H9 (cell line): ENCODE data around the gene CRISPLD2. TPM values are rescaled to one million over a fixed set of nuclear protein-coding genes. Genes with fewer than 3 reads are reported as not detected.

Experiments used
- DNase-seq: peaks from one replicate; pipeline ENCODE4 v3.0.0-alpha.2; 2017
- H2AFZ ChIP-seq: one replicate; pipeline ENCODE4 v1.6.1; 2013; ENCODE audit warnings: mild to moderate bottlenecking, low read length, control low read depth, moderate library complexity
- H2AK5ac ChIP-seq: 2 replicates; pipeline ENCODE4 v1.6.1; 2013; ENCODE audit warnings: low read length, control low read depth, mixed read lengths; ENCODE audit not compliant: insufficient read length
- H2BK120ac ChIP-seq: one replicate; pipeline ENCODE4 v1.6.1; 2013; ENCODE audit warnings: low read depth, mild to moderate bottlenecking, low read length, control low read depth, inconsistent platforms; ENCODE audit not compliant: poor library complexity, severe bottlenecking
- H2BK12ac ChIP-seq: 2 replicates; pipeline ENCODE4 v1.6.1; 2013; ENCODE audit warnings: low read length, control low read depth, mixed read lengths, low read depth; ENCODE audit not compliant: insufficient read length
- H2BK15ac ChIP-seq: 2 replicates; pipeline ENCODE4 v1.6.1; 2013; ENCODE audit warnings: low read depth, low read length, control low read depth
- H2BK20ac ChIP-seq: one replicate; pipeline ENCODE4 v1.6.1; 2013; ENCODE audit warnings: low read depth, mild to moderate bottlenecking, low read length, control low read depth, inconsistent platforms; ENCODE audit not compliant: poor library complexity, severe bottlenecking
- H2BK5ac ChIP-seq: 2 replicates; pipeline ENCODE4 v1.6.1; 2013; ENCODE audit warnings: low read length, control low read depth, mixed read lengths; ENCODE audit not compliant: insufficient read length
- H3K14ac ChIP-seq: 2 replicates; pipeline ENCODE4 v1.6.1; 2013; ENCODE audit warnings: low read length, control low read depth; ENCODE audit not compliant: insufficient read depth
- H3K18ac ChIP-seq: 2 replicates; pipeline ENCODE4 v1.6.1; 2013; ENCODE audit warnings: low read depth, mild to moderate bottlenecking, mixed read lengths, low read length, control low read depth; ENCODE audit not compliant: insufficient read length
- H3K23ac ChIP-seq: 2 replicates; pipeline ENCODE4 v1.6.1; 2013; ENCODE audit warnings: low read length, control low read depth, mixed read lengths, low read depth; ENCODE audit not compliant: insufficient read length
- H3K23me2 ChIP-seq: 2 replicates; pipeline ENCODE4 v1.6.1; 2013; ENCODE audit warnings: low read depth, mild to moderate bottlenecking, mixed read lengths, low read length, control low read depth; ENCODE audit not compliant: insufficient read length, poor library complexity, severe bottlenecking
- H3K27ac ChIP-seq: 2 replicates; pipeline ENCODE4 v1.5.1; 2013; ENCODE audit warnings: low read length, control low read depth, mixed read lengths, low read depth; ENCODE audit not compliant: insufficient read length
- H3K27me3 ChIP-seq: 2 replicates; pipeline ENCODE4 v1.6.1; 2013; ENCODE audit warnings: low read length, control low read depth, inconsistent platforms; ENCODE audit not compliant: insufficient read depth
- H3K4ac ChIP-seq: 2 replicates; pipeline ENCODE4 v1.6.1; 2013; ENCODE audit warnings: low read depth, mild to moderate bottlenecking, control low read depth, inconsistent platforms, low read length, moderate library complexity
- H3K4me1 ChIP-seq: 2 replicates; pipeline ENCODE4 v1.6.1; 2013; ENCODE audit warnings: low read length, control low read depth, inconsistent platforms; ENCODE audit not compliant: insufficient read depth
- H3K4me2 ChIP-seq: 2 replicates; pipeline ENCODE4 v1.6.1; 2013; ENCODE audit warnings: low read length, control low read depth, mixed read lengths; ENCODE audit not compliant: insufficient read length, insufficient read depth
- H3K56ac ChIP-seq: 2 replicates; pipeline ENCODE4 v1.6.1; 2013; ENCODE audit warnings: low read depth, mild to moderate bottlenecking, mixed read lengths, low read length, control low read depth; ENCODE audit not compliant: insufficient read length
- H3K79me1 ChIP-seq: 2 replicates; pipeline ENCODE4 v1.6.1; 2013; ENCODE audit warnings: low read depth, mild to moderate bottlenecking, moderate library complexity, low read length, control low read depth, inconsistent platforms; ENCODE audit not compliant: insufficient read depth, poor library complexity, severe bottlenecking
- H3K79me2 ChIP-seq: 2 replicates; pipeline ENCODE4 v1.6.1; 2013; ENCODE audit warnings: low read length, control low read depth, inconsistent platforms; ENCODE audit not compliant: insufficient read depth
- H3K9ac ChIP-seq: 2 replicates; pipeline ENCODE4 v1.6.1; 2013; ENCODE audit warnings: low read length, control low read depth, mixed read lengths; ENCODE audit not compliant: insufficient read length; ENCODE audit errors: extremely low read depth
- H3K9me3 ChIP-seq: one replicate; pipeline ENCODE4 v1.6.1; 2013; ENCODE audit warnings: low read depth, low read length, inconsistent platforms; ENCODE audit not compliant: control insufficient read depth
- H3T11ph ChIP-seq: one replicate; pipeline ENCODE4 v1.6.1; 2013; ENCODE audit warnings: mild to moderate bottlenecking, low read length, control low read depth, inconsistent platforms
- H4K20me1 ChIP-seq: one replicate; pipeline ENCODE4 v1.6.1; 2013; ENCODE audit not compliant: control insufficient read depth, insufficient read length, insufficient read depth
- H4K5ac ChIP-seq: 2 replicates; pipeline ENCODE4 v1.6.1; 2013; ENCODE audit warnings: low read depth, mild to moderate bottlenecking, mixed read lengths, low read length, control low read depth; ENCODE audit not compliant: insufficient read length
- H4K8ac ChIP-seq: replicated peaks from 2 replicates; pipeline ENCODE4 v1.6.1; 2013; ENCODE audit warnings: low read length, control low read depth, mixed read lengths, low read depth; ENCODE audit not compliant: insufficient read length
- H4K91ac ChIP-seq: 2 replicates; pipeline ENCODE4 v1.6.1; 2013; ENCODE audit warnings: low read depth, mild to moderate bottlenecking, moderate library complexity, mixed read lengths, low read length, control low read depth; ENCODE audit not compliant: insufficient read length
- H3K27ac Mint-ChIP-seq, 3 experiments: 2 replicates in 2 of 3; 3 replicates in 1 of 3; pipeline ENCODE4 v1.8.0; 2020 to 2021; ENCODE audit warnings: mixed read lengths in 3 of 3, mild to moderate bottlenecking in 1 of 3, moderate library complexity in 1 of 3
- H3K27me3 Mint-ChIP-seq: 2 replicates; pipeline ENCODE4 v1.8.0; 2021; ENCODE audit warnings: low read depth, mild to moderate bottlenecking, moderate library complexity, mixed read lengths
- H3K36me3 Mint-ChIP-seq, 3 experiments: 2 replicates in 2 of 3; 3 replicates in 1 of 3; pipeline ENCODE4 v1.8.0; 2020 to 2021; ENCODE audit warnings: low read depth in 3 of 3, mixed read lengths in 3 of 3; ENCODE audit not compliant: insufficient read depth in 1 of 3
- H3K4me1 Mint-ChIP-seq, 2 experiments: 2 replicates each; pipeline ENCODE4 v1.8.0; 2020; ENCODE audit warnings: mixed read lengths in 2 of 2
- H3K4me3 Mint-ChIP-seq, 2 experiments: 2 replicates in 1 of 2; 3 replicates in 1 of 2; pipeline ENCODE4 v1.8.0; 2020 to 2021; ENCODE audit warnings: mild to moderate bottlenecking in 2 of 2, mixed read lengths in 2 of 2, moderate library complexity in 1 of 2
- H3K9me3 Mint-ChIP-seq, 2 experiments: 2 replicates in 1 of 2; 3 replicates in 1 of 2; pipeline ENCODE4 v1.8.0; 2020; ENCODE audit warnings: mild to moderate bottlenecking in 2 of 2, mixed read lengths in 2 of 2, moderate library complexity in 1 of 2
- CTCF ChIP-seq: fragments of 200-600 bp; sonication (generic); conservative IDR thresholded peaks from 3 replicates; pipeline ENCODE4 v1.8.0; 2021; ENCODE audit warnings: antibody characterized with exemption, mild to moderate bottlenecking
- WGBS: extraction: QIAGEN DNeasy Blood & Tissue Kit; methylation state at CpG from one replicate; pipeline ENCODE4 v1.1.7; 2013; ENCODE audit warnings: missing lambda C conversion rate, low lambda C conversion rate, mixed read lengths; ENCODE audit not compliant: insufficient read length; ENCODE audit errors: extremely low coverage; 5-methylcytosine and 5-hydroxymethylcytosine counted together
- total RNA-seq: library from RNA; stranded (reverse); gene quantifications from 2 replicates; pipeline ENCODE4 v1.2.1, GENCODE V29; 2021

CRISPLD2 gene
- total RNA-seq, 1 experiment from 2014 or later: 2.3 TPM

GRCh38 chr16:84808826-84809225, 11.0 kb upstream of the CRISPLD2 start:
- H2AFZ ChIP-seq: no peak overlapping the region
- no peak overlapping the region for H3K18ac ChIP-seq
- no peak overlapping the region for H2BK15ac ChIP-seq
- Mint-ChIP-seq H3K27ac (no peak overlapping the region), H3K4me1 (no peaks in the 10 kb centered on the region; a peak in 1 of 4 replicates), H3K9me3 (peaks cover 3 to 6% of the 10 kb centered on the region in 2 experiments; a peak in 3 of 5 replicates), H3K27me3 (peaks cover 39% of the 10 kb centered on the region), H3K36me3 (peaks cover 0 to 3% (median 0%) of the 10 kb centered on the region in 3 experiments; a peak in 1 of 7 replicates), H3K4me3 (no peak overlapping the region; a peak in 1 of 5 replicates)
- H3T11ph ChIP-seq: no peak overlapping the region
- WGBS: no CpG with 5 or more reads among the region's 8 CpGs
- no peak overlapping the region for H3K9ac ChIP-seq
- no peak overlapping the region for H2BK20ac ChIP-seq
- no peak overlapping the region for H4K5ac ChIP-seq
- H3K4ac ChIP-seq: no peak overlapping the region
- no peak overlapping the region for H2AK5ac ChIP-seq
- no peak for TF ChIP-seq CTCF
- H3K79me2 ChIP-seq: no peaks in the 10 kb centered on the region
- H4K91ac ChIP-seq: no peak overlapping the region
- H3K4me1 ChIP-seq: no peaks in the 10 kb centered on the region
- H3K23me2 ChIP-seq: no peaks in the 10 kb centered on the region
- no peaks in the 10 kb centered on the region for H3K79me1 ChIP-seq
- no peaks in the 10 kb centered on the region for H4K20me1 ChIP-seq
- no peaks in the 10 kb centered on the region for H3K9me3 ChIP-seq
- H3K56ac ChIP-seq: no peak overlapping the region
- no peak overlapping the region for H3K4me2 ChIP-seq
- no peak overlapping the region for H4K8ac ChIP-seq
- H2BK120ac ChIP-seq: no peak overlapping the region
- H3K14ac ChIP-seq: no peak overlapping the region; the same call in 1 of the 2 replicates
- H3K27ac ChIP-seq: no peak overlapping the region
- no peak overlapping the region for H2BK12ac ChIP-seq
- no peaks in the 10 kb centered on the region for H3K27me3 ChIP-seq
- DNase-seq: no peak
- no peak overlapping the region for H3K23ac ChIP-seq
- H2BK5ac ChIP-seq: no peak overlapping the region
